Muscle layer of duodenum (tissue), 2 donors: Measurements from ENCODE around the gene MTCL1.

Experiments
- H3K27ac ChIP-seq: one replicate; pipeline ENCODE4 v1.7.0; 2013; ENCODE audit warnings: mild to moderate bottlenecking, low read length
- H3K27me3 ChIP-seq: one replicate; pipeline ENCODE4 v1.7.0; 2013; ENCODE audit warnings: low read depth, mild to moderate bottlenecking, control low read depth, low read length
- H3K36me3 ChIP-seq, 2 donors: one replicate each; pipeline ENCODE4 v1.7.0; 2013; ENCODE audit warnings: low read length in 2 of 2, control low read depth in 1 of 2, mild to moderate bottlenecking in 1 of 2; ENCODE audit not compliant: insufficient read depth in 2 of 2, control insufficient read depth in 1 of 2
- H3K4me1 ChIP-seq, 2 donors: one replicate each; pipeline ENCODE4 v1.7.0; 2013; ENCODE audit warnings: low read length in 2 of 2, mild to moderate bottlenecking in 2 of 2, control low read depth in 1 of 2, moderate library complexity in 1 of 2; ENCODE audit not compliant: insufficient read depth in 2 of 2, control insufficient read depth in 1 of 2
- H3K4me3 ChIP-seq, 2 donors: one replicate each; pipeline ENCODE4 v1.7.0; 2013; ENCODE audit warnings: low read length in 2 of 2, low read depth in 1 of 2, mild to moderate bottlenecking in 1 of 2
- H3K9me3 ChIP-seq, 2 donors: one replicate each; pipeline ENCODE4 v1.7.0; 2013; ENCODE audit warnings: low read length in 2 of 2, control low read depth in 1 of 2, mild to moderate bottlenecking in 1 of 2; ENCODE audit not compliant: control insufficient read depth in 1 of 2
- donor health status: healthy.

Gene MTCL1

GRCh38 chr18:8766559-8767293, 61.4 kb downstream of the MTCL1 start:
- peaks cover 0 to 4% of the 10 kb centered on the region in 2 donors for H3K4me1 ChIP-seq
- no peaks in the 10 kb centered on the region for H3K9me3 ChIP-seq
- no peak overlapping the region for H3K27ac ChIP-seq
- H3K27me3 ChIP-seq: no peaks in the 10 kb centered on the region
- H3K4me3 ChIP-seq: no peak overlapping the region
- no peaks in the 10 kb centered on the region for H3K36me3 ChIP-seq

- Histone ChIP-seq H3K9me3 (no peaks in the 10 kb centered on the region), H3K36me3 (no peaks in the 10 kb centered on the region), H3K27me3 (no peaks in the 10 kb centered on the region), H3K27ac (no peak overlapping the region), H3K4me1 (peaks cover 0 to 4% of the 10 kb centered on the region in 2 donors), H3K4me3 (no peak overlapping the region)
These were observed 62.0 kb downstream of the MTCL1 start for GRCh38 chr18:8767340-8767739.

- H3K27ac ChIP-seq: no peak overlapping the region
- no peaks in the 10 kb centered on the region for H3K27me3 ChIP-seq
- no peaks in the 10 kb centered on the region for H3K9me3 ChIP-seq
- no peaks in the 10 kb centered on the region for H3K36me3 ChIP-seq
- no peak overlapping the region for H3K4me3 ChIP-seq
- peaks cover 0 to 4% of the 10 kb centered on the region in 2 donors for H3K4me1 ChIP-seq
These were observed 64.2 kb downstream of the MTCL1 start for GRCh38 chr18:8769509-8770095.

- H3K36me3 ChIP-seq: no peaks in the 10 kb centered on the region
- no peak overlapping the region for H3K4me3 ChIP-seq
- no peak overlapping the region for H3K27ac ChIP-seq
- peaks cover 0 to 4% of the 10 kb centered on the region in 2 donors for H3K4me1 ChIP-seq
- H3K27me3 ChIP-seq: no peaks in the 10 kb centered on the region
- no peaks in the 10 kb centered on the region for H3K9me3 ChIP-seq
These were observed 65.3 kb downstream of the MTCL1 start for GRCh38 chr18:8770657-8771056.

GRCh38 chr18:8771930-8772329, 66.6 kb downstream of the MTCL1 start:
- no peaks in the 10 kb centered on the region for H3K36me3 ChIP-seq
- no peaks in the 10 kb centered on the region for H3K27me3 ChIP-seq
- H3K4me3 ChIP-seq: no peak overlapping the region
- H3K4me1 ChIP-seq: peaks cover 0 to 4% of the 10 kb centered on the region in 2 donors
- no peak overlapping the region for H3K27ac ChIP-seq
- no peaks in the 10 kb centered on the region for H3K9me3 ChIP-seq

- Histone ChIP-seq H3K27me3 (no peaks in the 10 kb centered on the region), H3K4me3 (no peak overlapping the region), H3K4me1 (peaks cover 0 to 4% of the 10 kb centered on the region in 2 donors), H3K27ac (no peak overlapping the region), H3K9me3 (no peaks in the 10 kb centered on the region), H3K36me3 (no peaks in the 10 kb centered on the region)
These were observed 68.6 kb downstream of the MTCL1 start for GRCh38 chr18:8773980-8774379.

- no peaks in the 10 kb centered on the region for H3K27me3 ChIP-seq
- H3K36me3 ChIP-seq: no peaks in the 10 kb centered on the region
- no peak overlapping the region for H3K27ac ChIP-seq
- no peak overlapping the region for H3K4me3 ChIP-seq
- H3K9me3 ChIP-seq: no peaks in the 10 kb centered on the region
- peaks cover 0 to 4% of the 10 kb centered on the region in 2 donors for H3K4me1 ChIP-seq
These were observed 70.9 kb downstream of the MTCL1 start for GRCh38 chr18:8776013-8776943.

- Histone ChIP-seq H3K27me3 (no peaks in the 10 kb centered on the region), H3K4me3 (no peak overlapping the region), H3K9me3 (no peaks in the 10 kb centered on the region), H3K36me3 (peaks cover 4 to 5% of the 10 kb centered on the region in 2 donors), H3K4me1 (peaks cover 0 to 4% of the 10 kb centered on the region in 2 donors), H3K27ac (no peak overlapping the region)
These were observed 72.5 kb downstream of the MTCL1 start for GRCh38 chr18:8777846-8778245.

- Histone ChIP-seq H3K27me3 (no peaks in the 10 kb centered on the region), H3K4me1 (peaks cover 0 to 4% of the 10 kb centered on the region in 2 donors), H3K4me3 (no peak overlapping the region), H3K9me3 (no peaks in the 10 kb centered on the region), H3K27ac (no peak overlapping the region), H3K36me3 (peaks cover 4 to 6% of the 10 kb centered on the region in 2 donors)
These were observed 73.0 kb downstream of the MTCL1 start for GRCh38 chr18:8778386-8778785.

- H3K27ac ChIP-seq: no peak overlapping the region
- peaks cover 0 to 4% of the 10 kb centered on the region in 2 donors for H3K4me1 ChIP-seq
- H3K9me3 ChIP-seq: no peaks in the 10 kb centered on the region
These were observed 73.5 kb downstream of the MTCL1 start for GRCh38 chr18:8778824-8779223.

GRCh38 chr18:8779251-8779650, 73.9 kb downstream of the MTCL1 start:
- peaks cover 0 to 4% of the 10 kb centered on the region in 2 donors for H3K4me1 ChIP-seq
- H3K36me3 ChIP-seq: peaks cover 4 to 6% of the 10 kb centered on the region in 2 donors
- no peak overlapping the region for H3K27ac ChIP-seq
- H3K9me3 ChIP-seq: no peaks in the 10 kb centered on the region
- no peaks in the 10 kb centered on the region for H3K27me3 ChIP-seq
- no peak overlapping the region for H3K4me3 ChIP-seq

More at GRCh38 chr18:8778824-8779223, 73.5 kb downstream of the MTCL1 start:
- Histone ChIP-seq H3K36me3 (peaks cover 4 to 6% of the 10 kb centered on the region in 2 donors), H3K27me3 (no peaks in the 10 kb centered on the region), H3K4me3 (no peak overlapping the region)
